Right hindlimb (tissue), 1 donor: ENCODE measurements around the gene KCNN2.

ENCODE experiments used
- DNase-seq: peaks from one replicate; pipeline ENCODE4 v3.0.0-alpha.2; 2018

Gene KCNN2

GRCh38 chr5:114361724-114362196 is at the start of gene KCNN2:
Gene KCNN2, plus strand, starts transcription at chr5:114362070. Its CDS starts 70 bp downstream, at chr5:114362140.
- DNase-seq = peak; percentile 85

GRCh38 chr5:114312658-114313057 is 49.2 kb upstream of the KCNN2 start:
- DNase-seq = no peak

GRCh38 chr5:114314061-114314460 is 47.8 kb upstream of the KCNN2 start:
- no peak for DNase-seq

- no peak for DNase-seq
These were observed 45.7 kb upstream of the KCNN2 start for GRCh38 chr5:114316167-114316566.

GRCh38 chr5:114317751-114318150 is 44.1 kb upstream of the KCNN2 start:
- no peak for DNase-seq

GRCh38 chr5:114319236-114319635 is 42.6 kb upstream of the KCNN2 start:
- no peak for DNase-seq

GRCh38 chr5:114319821-114320220 is 42.0 kb upstream of the KCNN2 start:
- no peak for DNase-seq

- no peak for DNase-seq
These were observed 37.6 kb upstream of the KCNN2 start for GRCh38 chr5:114324282-114324681.

GRCh38 chr5:114325541-114325940 is 36.3 kb upstream of the KCNN2 start:
- peak; percentile 23 for DNase-seq

- no peak for DNase-seq
These were observed 34.4 kb upstream of the KCNN2 start for GRCh38 chr5:114327474-114327873.

GRCh38 chr5:114327987-114328386 is 33.9 kb upstream of the KCNN2 start:
- no peak for DNase-seq

- DNase-seq = no peak
These were observed 30.8 kb upstream of the KCNN2 start for GRCh38 chr5:114330916-114331531.

GRCh38 chr5:114332493-114332892 is 29.4 kb upstream of the KCNN2 start:
- no peak for DNase-seq

GRCh38 chr5:114332925-114333324 is 28.9 kb upstream of the KCNN2 start:
- DNase-seq = no peak

GRCh38 chr5:114335391-114335790 is 26.5 kb upstream of the KCNN2 start:
- DNase-seq = no peak

- DNase-seq = no peak
These were observed 22.8 kb upstream of the KCNN2 start for GRCh38 chr5:114339108-114339507.

- DNase-seq = no peak
These were observed 15.7 kb upstream of the KCNN2 start for GRCh38 chr5:114346181-114346580.

GRCh38 chr5:114355086-114355830 is 6.6 kb upstream of the KCNN2 start:
- DNase-seq = no peak

GRCh38 chr5:114358329-114358728 is 3.5 kb upstream of the KCNN2 start:
- DNase-seq = no peak

GRCh38 chr5:114360357-114360756 is 1.5 kb upstream of the KCNN2 start:
- no peak for DNase-seq

- peak; percentile 65 for DNase-seq
These were observed 800 bp upstream of the KCNN2 start for GRCh38 chr5:114360816-114361723.

- DNase-seq = peak; percentile 26
These were observed 517 bp downstream of the KCNN2 start for GRCh38 chr5:114362197-114362976.
